GM12872 (cell line): ENCODE measurements around the gene STK25.

ENCODE experiments used
- TF ChIP-seq, protein P1 (sequence below): IDR thresholded peaks from 3 replicates; pipeline ENCODE4 v1.5.1; 2011; ENCODE audit warnings: low read depth, mild to moderate bottlenecking, low read length, moderate library complexity; ENCODE audit not compliant: insufficient read depth

The STK25 gene

DNA sequence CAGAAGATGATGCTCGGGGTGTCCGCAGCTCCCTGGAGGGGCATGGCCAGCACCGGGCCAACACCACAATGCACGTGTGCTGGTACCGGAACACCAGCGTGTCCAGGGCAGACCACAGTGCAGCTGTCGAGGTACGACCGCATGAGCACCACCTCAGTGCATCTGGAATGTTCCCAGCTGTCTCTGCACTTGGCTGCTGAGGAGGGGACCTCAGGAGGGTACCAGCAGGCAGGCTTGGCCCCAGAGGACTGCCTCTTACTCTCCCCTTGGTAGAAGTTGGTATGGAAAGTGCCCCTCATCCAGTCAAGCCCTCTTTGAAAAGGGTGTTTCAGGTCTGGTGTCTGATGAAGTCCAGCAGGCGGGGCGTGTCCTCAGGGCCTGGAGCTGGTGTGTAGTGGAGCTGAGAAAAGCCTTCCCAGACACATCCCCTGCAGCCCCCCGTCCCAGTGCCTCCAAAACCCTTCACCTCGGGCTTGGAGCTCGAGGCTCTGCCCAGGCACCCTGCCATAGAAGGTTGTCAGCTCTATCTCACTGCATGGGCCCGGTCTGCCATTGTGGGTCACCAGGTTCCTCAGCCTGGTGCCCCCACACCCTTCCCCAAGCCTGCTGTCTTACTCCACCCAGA is 16.7 kb downstream of the STK25 start:
- TF ChIP-seq, protein P1, sequence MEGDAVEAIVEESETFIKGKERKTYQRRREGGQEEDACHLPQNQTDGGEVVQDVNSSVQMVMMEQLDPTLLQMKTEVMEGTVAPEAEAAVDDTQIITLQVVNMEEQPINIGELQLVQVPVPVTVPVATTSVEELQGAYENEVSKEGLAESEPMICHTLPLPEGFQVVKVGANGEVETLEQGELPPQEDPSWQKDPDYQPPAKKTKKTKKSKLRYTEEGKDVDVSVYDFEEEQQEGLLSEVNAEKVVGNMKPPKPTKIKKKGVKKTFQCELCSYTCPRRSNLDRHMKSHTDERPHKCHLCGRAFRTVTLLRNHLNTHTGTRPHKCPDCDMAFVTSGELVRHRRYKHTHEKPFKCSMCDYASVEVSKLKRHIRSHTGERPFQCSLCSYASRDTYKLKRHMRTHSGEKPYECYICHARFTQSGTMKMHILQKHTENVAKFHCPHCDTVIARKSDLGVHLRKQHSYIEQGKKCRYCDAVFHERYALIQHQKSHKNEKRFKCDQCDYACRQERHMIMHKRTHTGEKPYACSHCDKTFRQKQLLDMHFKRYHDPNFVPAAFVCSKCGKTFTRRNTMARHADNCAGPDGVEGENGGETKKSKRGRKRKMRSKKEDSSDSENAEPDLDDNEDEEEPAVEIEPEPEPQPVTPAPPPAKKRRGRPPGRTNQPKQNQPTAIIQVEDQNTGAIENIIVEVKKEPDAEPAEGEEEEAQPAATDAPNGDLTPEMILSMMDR, result no peak

DNA sequence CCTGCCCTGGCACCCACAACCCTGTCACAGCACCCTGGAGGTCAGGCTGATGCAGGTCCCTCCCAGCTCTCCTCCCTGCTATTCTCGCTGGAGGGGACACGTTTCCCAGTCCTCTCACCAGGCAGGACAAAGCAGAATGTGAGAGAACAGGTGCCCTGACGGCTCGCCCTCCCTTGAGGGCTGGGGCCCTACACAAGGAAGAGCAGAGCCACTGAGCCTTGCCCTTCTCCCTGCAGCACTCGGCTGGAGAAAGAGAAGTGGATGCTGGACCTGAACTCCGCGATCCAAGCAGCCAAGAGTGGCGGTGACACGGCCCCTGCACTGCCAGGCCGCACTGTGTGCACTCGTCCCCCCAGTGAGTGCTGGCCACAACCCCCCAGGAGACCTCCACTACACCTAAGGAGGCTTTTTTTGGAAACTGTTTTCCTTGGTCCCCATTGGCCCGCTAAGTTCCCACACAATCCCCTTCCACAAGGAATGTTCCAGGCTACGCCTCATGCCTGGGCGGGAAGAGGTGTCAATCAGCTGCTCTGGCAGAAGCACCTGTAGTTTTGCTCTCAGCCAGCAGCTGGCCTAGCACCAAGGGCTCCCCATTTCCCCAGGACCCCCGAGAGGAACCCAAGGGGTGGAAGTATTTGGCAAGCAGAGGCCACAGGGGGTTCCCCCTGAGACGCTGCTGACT is 17.4 kb downstream of the STK25 start:
- TF ChIP-seq, protein P1, result no peak

- TF ChIP-seq, protein P1, result no peak
These were observed 18.4 kb downstream of the STK25 start for GRCh38 chr2:241489733-241490680.

DNA sequence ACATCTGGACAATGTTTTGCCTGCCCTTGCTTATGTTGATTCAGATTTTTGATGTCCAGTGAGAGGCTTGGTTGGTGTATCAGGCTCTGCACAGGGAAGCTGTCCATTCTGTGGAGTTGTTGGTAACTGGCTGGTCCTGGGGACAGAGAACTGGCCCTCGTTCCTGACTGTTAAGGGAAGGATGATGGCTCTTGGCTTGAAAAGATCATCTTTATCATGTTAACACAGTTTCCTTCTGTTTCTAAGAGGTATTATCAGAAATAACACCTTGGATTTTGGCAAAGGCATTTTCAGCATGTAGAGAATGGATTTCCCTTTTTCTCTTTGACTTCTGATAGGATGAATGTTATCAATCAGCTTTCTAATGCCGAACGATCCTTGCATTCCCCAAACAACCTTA is 19.3 kb downstream of the STK25 start:
- TF ChIP-seq, protein P1, result no peak

DNA sequence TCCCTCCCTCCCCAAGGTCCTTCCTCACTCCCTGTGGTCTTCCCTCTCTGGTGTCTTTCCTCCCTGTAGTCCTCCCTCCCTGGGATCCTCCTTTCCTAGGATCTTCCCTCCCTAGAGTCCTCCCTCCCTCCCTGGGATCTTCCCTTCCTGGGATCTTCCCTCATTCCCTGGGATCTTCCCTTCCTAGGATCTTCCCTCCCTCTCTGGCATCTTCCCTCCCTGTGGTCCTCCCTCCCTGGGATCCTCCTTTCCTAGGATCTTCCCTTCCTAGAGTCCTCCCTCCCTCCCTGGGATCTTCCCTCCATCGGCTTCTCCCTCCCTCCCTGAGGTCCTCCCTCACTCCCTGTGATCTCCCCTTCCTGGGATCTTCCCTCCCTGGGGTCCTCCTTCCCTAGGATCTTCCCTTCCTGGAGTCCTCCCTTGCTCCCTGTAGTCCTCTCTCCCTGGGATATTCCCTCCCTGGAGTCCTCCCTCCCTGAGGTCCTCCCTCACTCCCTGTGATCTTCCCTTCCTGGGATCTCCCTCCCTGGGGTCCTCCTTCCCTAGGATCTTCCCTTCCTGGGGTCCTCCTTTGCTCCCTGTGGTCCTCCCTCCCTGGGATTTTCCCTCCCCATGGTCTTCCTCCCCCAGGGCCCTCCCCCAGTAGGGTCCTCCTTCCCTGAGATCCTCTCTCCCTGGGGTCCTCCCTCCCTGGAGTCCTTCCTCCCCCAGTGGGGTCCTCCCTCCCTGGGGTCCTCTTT is 23.0 kb downstream of the STK25 start:
- TF ChIP-seq, protein P1, result no peak

- TF ChIP-seq, protein P1, result no peak
These were observed 25.1 kb downstream of the STK25 start for GRCh38 chr2:241483305-241483704.
